ENCODE results near the gene ZNF366. TPM values are rescaled to one million over a fixed set of nuclear protein-coding genes. Genes with fewer than 3 reads are reported as not detected.

The ZNF366 gene
- total and polyA plus RNA-seq, 2 experiments from 2014 or later, result not detected

- Histone ChIP-seq H3K4me2 (ENCODE audit: unreplicated experiment) (peak overlapping the region; percentile 42), H4K20me1 (ENCODE audit: insufficient read depth) (no peaks in the 10 kb centered on the region), H2AFZ (peak overlapping the region; percentile 43; the same call in 1 of the 2 replicates), H3F3A (ENCODE audit: insufficient read depth) (peaks cover 5% of the 10 kb centered on the region; the same call in 1 of the 2 replicates), H3K9me3 (ENCODE audit: low read depth) (peaks cover 4% of the 10 kb centered on the region), H3K4me1 (ENCODE audit: insufficient read depth) (no peaks in the 10 kb centered on the region; the same call in 1 of the 2 replicates), H3K4me3 (no peak overlapping the region), H3K79me2 (ENCODE audit: insufficient read depth) (no peaks in the 10 kb centered on the region), H3K36me3 (ENCODE audit: low read depth) (no peaks in the 10 kb centered on the region), H3K27ac (peak overlapping the region; percentile 34; the same call in 1 of the 2 replicates), H3K9ac (no peak overlapping the region), H3K27me3 (replicated peaks; ENCODE audit: insufficient read depth) (no peaks in the 10 kb centered on the region), H3K9me2 (ENCODE audit: insufficient read depth) (no peaks in the 10 kb centered on the region)
- in situ Hi-C loops (cut with MboI), result no loop called here
- no peak for TF ChIP-seq EZH2phosphoT487 (IDR thresholded peaks at IDR 0.05; ENCODE audit: insufficient read depth, low read depth)
- no peak for TF ChIP-seq EZH2 (IDR thresholded peaks at IDR 0.05; ENCODE audit: insufficient read depth, poor library complexity, severe bottlenecking)
- 59 to 60% methylated on average over 3 of the region's 3 CpGs for WGBS, 2 experiments (ENCODE audit: low coverage in 1 of 2, low lambda C conversion rate in 2 of 2, missing lambda C conversion rate in 2 of 2)
- peak; percentile 63 for DNase-seq
These were observed 36.2 kb upstream of the ZNF366 start for GRCh38 chr5:72543365-72543764.

GRCh38 chr5:72542695-72543094 is 35.5 kb upstream of the ZNF366 start:
- Histone ChIP-seq H3K9ac (no peak overlapping the region), H3K36me3 (ENCODE audit: low read depth) (no peaks in the 10 kb centered on the region), H3K27ac (no peak overlapping the region), H3K9me3 (ENCODE audit: low read depth) (peaks cover 4% of the 10 kb centered on the region), H3K4me3 (no peak overlapping the region), H3K4me2 (ENCODE audit: unreplicated experiment) (no peak overlapping the region), H3F3A (ENCODE audit: insufficient read depth) (peaks cover 5% of the 10 kb centered on the region; the same call in 1 of the 2 replicates), H4K20me1 (ENCODE audit: insufficient read depth) (no peaks in the 10 kb centered on the region), H2AFZ (no peak overlapping the region), H3K27me3 (replicated peaks; ENCODE audit: insufficient read depth) (no peaks in the 10 kb centered on the region), H3K79me2 (ENCODE audit: insufficient read depth) (no peaks in the 10 kb centered on the region), H3K4me1 (ENCODE audit: insufficient read depth) (no peaks in the 10 kb centered on the region; the same call in 1 of the 2 replicates), H3K9me2 (ENCODE audit: insufficient read depth) (no peaks in the 10 kb centered on the region)
- no peak for DNase-seq
- WGBS, 2 experiments (ENCODE audit: low coverage in 1 of 2, low lambda C conversion rate in 2 of 2, missing lambda C conversion rate in 2 of 2), result 58 to 69% methylated on average over 1 of the region's 1 CpG
- no peak for TF ChIP-seq EZH2phosphoT487 (IDR thresholded peaks at IDR 0.05; ENCODE audit: insufficient read depth, low read depth)
- in situ Hi-C loops (cut with MboI), result no loop called here

DNA sequence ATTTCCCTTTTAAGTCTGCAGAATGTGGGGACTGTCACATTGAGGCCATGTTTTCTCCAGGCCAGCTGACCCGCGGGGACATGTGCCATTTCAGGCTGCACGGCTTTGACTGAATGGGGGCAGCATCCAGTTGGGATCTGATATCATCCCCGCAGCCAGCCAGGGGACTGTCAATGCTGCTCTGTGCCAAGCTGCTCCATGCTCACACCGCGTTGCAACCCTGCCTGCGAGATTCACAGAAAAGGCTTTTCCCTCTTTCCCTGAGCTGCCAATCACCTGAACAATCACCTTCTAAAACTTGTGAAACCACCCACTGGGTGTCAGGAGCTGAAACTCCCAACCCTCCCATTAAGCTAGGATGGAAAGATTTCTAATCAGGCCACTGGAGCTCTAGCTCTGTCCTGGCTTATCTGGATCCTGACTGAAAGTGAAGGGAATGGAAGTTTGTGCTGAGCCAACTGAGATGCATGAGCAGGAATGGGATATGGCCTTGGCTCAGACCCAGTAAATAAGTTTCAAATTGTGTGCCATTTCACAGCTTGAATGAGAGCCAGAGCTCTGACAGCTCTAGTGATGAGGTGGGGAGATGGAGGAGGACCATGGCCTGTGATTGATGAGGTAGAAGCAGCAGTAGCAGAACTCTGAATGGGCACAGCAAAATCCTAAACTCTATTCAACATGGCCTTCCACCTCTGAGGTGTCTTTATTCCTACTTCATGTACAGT is 34.5 kb upstream of the ZNF366 start:
- TF ChIP-seq EZH2 (IDR thresholded peaks at IDR 0.05; ENCODE audit: insufficient read depth, poor library complexity, severe bottlenecking), result no peak
- TF ChIP-seq EZH2phosphoT487 (IDR thresholded peaks at IDR 0.05; ENCODE audit: insufficient read depth, low read depth), result no peak
- WGBS, 2 experiments (ENCODE audit: low coverage in 1 of 2, low lambda C conversion rate in 2 of 2, missing lambda C conversion rate in 2 of 2), result 42 to 53% methylated on average over 7 of the region's 7 CpGs
- no peak for DNase-seq
- H3K9me2 ChIP-seq (ENCODE audit: insufficient read depth), result no peaks in the 10 kb centered on the region
- H3F3A ChIP-seq (ENCODE audit: insufficient read depth), result peaks cover 5% of the 10 kb centered on the region; the same call in 1 of the 2 replicates
- no peak overlapping the region for H3K9ac ChIP-seq
- in situ Hi-C loops (cut with MboI), result no loop called here
- no peaks in the 10 kb centered on the region for H3K79me2 ChIP-seq (ENCODE audit: insufficient read depth)
- no peak overlapping the region for H3K4me2 ChIP-seq (ENCODE audit: unreplicated experiment)
- no peak overlapping the region for H3K4me3 ChIP-seq
- H4K20me1 ChIP-seq (ENCODE audit: insufficient read depth), result no peaks in the 10 kb centered on the region
- H3K4me1 ChIP-seq (ENCODE audit: insufficient read depth), result no peaks in the 10 kb centered on the region; the same call in 1 of the 2 replicates
- no peak overlapping the region for H2AFZ ChIP-seq
- peaks cover 4% of the 10 kb centered on the region for H3K9me3 ChIP-seq (ENCODE audit: low read depth)
- H3K27ac ChIP-seq, result no peak overlapping the region
- H3K36me3 ChIP-seq (ENCODE audit: low read depth), result no peaks in the 10 kb centered on the region
- H3K27me3 ChIP-seq (replicated peaks; ENCODE audit: insufficient read depth), result no peaks in the 10 kb centered on the region

GRCh38 chr5:72540759-72541438 is 33.7 kb upstream of the ZNF366 start:
- no peaks in the 10 kb centered on the region for H3K9me2 ChIP-seq (ENCODE audit: insufficient read depth)
- H3K9me3 ChIP-seq (ENCODE audit: low read depth), result peaks cover 4% of the 10 kb centered on the region
- peaks cover 5% of the 10 kb centered on the region; the same call in 1 of the 2 replicates for H3F3A ChIP-seq (ENCODE audit: insufficient read depth)
- H2AFZ ChIP-seq, result no peak overlapping the region
- no peaks in the 10 kb centered on the region for H3K36me3 ChIP-seq (ENCODE audit: low read depth)
- no peaks in the 10 kb centered on the region for H3K27me3 ChIP-seq (replicated peaks; ENCODE audit: insufficient read depth)
- no peaks in the 10 kb centered on the region for H3K79me2 ChIP-seq (ENCODE audit: insufficient read depth)
- in situ Hi-C loops (cut with MboI), result no loop called here
- WGBS, 2 experiments (ENCODE audit: low coverage in 1 of 2, low lambda C conversion rate in 2 of 2, missing lambda C conversion rate in 2 of 2), result 88 to 94% methylated on average over 7 of the region's 7 CpGs
- H4K20me1 ChIP-seq (ENCODE audit: insufficient read depth), result no peaks in the 10 kb centered on the region
- no peak overlapping the region for H3K4me2 ChIP-seq (ENCODE audit: unreplicated experiment)
- DNase-seq, result no peak
- no peaks in the 10 kb centered on the region; the same call in 1 of the 2 replicates for H3K4me1 ChIP-seq (ENCODE audit: insufficient read depth)
- no peak overlapping the region for H3K9ac ChIP-seq
- H3K27ac ChIP-seq, result no peak overlapping the region
- TF ChIP-seq EZH2phosphoT487 (IDR thresholded peaks at IDR 0.05; ENCODE audit: insufficient read depth, low read depth), result no peak
- no peak for TF ChIP-seq EZH2 (IDR thresholded peaks at IDR 0.05; ENCODE audit: insufficient read depth, poor library complexity, severe bottlenecking)
- H3K4me3 ChIP-seq, result no peak overlapping the region
